OCI-LY1 (cell line): ENCODE results near the gene SORBS1.

Experiments
- CTCF ChIP-seq: fragments of 200-600 bp; sonication (generic), shearing (Covaris generic); IDR thresholded peaks from 2 replicates; pipeline ENCODE4 v1.5.1; 2017; ENCODE audit warnings: mild to moderate bottlenecking, antibody characterized with exemption, low read length, moderate library complexity, mixed read lengths
- EZH2 ChIP-seq: fragments of 200-600 bp; sonication (generic), shearing (Covaris generic); IDR thresholded peaks from 2 replicates; pipeline ENCODE4 v1.8.0; 2017; ENCODE audit warnings: borderline replicate concordance, mixed run types, mild to moderate bottlenecking, antibody characterized with exemption, low read length, moderate library complexity, mixed read lengths

GRCh38 chr10:95552679-95553342, 8.4 kb downstream of the SORBS1 start:
- TF ChIP-seq CTCF: no peak
- no peak for TF ChIP-seq EZH2
